ENCODE measurements around the gene SLC6A3.

SLC6A3 gene

DNA sequence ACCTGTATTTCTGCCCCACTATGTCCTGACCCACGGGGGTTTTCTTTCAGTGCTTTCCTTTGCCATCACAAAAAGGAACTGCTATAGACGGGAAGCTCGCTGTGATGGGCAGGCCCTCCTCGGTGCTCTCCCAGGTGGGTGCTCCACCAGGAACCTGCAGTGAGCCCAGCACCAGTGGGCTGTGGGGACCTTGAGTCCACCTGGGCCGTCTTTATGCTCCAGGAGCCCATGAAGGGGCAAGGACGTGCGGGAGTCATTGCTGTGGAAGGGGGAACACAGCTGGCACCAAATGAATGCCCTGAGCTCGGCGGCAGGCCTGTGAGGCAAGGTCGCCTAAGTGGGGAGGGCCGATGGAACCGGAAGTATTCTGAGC lies 36.7 kb upstream of the SLC6A3 start:
- TF ChIP-seq, protein P1, sequence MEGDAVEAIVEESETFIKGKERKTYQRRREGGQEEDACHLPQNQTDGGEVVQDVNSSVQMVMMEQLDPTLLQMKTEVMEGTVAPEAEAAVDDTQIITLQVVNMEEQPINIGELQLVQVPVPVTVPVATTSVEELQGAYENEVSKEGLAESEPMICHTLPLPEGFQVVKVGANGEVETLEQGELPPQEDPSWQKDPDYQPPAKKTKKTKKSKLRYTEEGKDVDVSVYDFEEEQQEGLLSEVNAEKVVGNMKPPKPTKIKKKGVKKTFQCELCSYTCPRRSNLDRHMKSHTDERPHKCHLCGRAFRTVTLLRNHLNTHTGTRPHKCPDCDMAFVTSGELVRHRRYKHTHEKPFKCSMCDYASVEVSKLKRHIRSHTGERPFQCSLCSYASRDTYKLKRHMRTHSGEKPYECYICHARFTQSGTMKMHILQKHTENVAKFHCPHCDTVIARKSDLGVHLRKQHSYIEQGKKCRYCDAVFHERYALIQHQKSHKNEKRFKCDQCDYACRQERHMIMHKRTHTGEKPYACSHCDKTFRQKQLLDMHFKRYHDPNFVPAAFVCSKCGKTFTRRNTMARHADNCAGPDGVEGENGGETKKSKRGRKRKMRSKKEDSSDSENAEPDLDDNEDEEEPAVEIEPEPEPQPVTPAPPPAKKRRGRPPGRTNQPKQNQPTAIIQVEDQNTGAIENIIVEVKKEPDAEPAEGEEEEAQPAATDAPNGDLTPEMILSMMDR (IDR thresholded peaks at IDR 0.05; ENCODE audit: low read depth, low read length): no peak
- no peak for DNase-seq (ENCODE audit: extremely low read depth, low read depth)

DNA sequence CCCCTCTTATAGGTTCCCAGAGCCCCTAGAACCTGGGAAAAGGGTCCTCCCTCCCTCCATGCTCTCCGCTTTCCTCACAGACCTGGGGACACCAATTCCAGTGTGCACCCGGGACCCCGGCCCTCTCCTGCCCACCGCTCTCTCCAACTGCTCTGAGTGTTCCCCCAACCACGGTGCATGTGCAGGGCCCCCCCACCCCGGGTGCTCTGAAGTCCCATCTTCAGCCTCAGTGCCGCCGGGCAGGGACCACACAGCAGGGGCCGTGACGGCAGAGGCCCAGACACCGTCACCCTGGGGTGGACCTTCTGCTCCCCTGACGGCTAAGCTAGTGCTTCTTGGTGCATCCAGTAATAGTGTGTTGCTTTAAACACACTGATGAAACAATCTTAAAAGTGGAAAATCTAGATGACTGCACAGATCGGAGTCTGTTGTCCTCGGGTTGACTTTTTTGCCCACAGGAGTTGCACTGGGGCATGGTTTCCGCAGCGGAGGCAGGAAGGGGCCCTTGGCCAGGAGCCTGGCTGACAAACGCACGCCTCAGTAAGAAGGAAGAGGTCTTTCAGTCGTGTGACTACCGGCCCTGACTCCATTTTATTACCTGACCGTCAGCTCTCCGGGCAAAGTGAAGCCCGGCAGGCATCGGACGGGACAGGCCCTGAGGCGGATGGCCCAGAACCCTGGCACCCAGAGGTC lies 36.2 kb upstream of the SLC6A3 start:
- no peak for DNase-seq (ENCODE audit: extremely low read depth, low read depth)
- TF ChIP-seq, protein P1 (IDR thresholded peaks at IDR 0.05; ENCODE audit: low read depth, low read length): no peak

DNA sequence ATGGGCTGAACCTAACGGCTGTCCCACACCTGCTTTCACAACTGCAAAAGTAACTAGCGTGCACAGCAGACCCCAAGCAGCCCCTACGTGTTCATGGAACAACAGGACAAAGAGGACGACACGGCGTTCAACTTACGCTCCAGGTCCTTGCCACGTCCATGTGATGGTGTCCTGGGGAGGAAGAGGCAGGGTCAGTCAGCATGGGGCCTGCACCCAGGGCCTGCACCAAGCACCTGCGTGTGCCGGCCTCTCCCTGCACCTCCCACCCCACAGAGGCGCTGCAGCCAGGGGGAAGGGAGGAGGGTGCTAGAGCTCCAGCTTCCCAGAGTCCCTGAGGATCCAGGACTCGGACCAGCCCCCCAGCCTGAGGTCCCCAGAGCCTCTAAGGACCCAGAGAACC lies 35.6 kb upstream of the SLC6A3 start:
- DNase-seq (ENCODE audit: extremely low read depth, low read depth): no peak
- TF ChIP-seq, protein P1 (IDR thresholded peaks at IDR 0.05; ENCODE audit: low read depth, low read length): no peak

DNA sequence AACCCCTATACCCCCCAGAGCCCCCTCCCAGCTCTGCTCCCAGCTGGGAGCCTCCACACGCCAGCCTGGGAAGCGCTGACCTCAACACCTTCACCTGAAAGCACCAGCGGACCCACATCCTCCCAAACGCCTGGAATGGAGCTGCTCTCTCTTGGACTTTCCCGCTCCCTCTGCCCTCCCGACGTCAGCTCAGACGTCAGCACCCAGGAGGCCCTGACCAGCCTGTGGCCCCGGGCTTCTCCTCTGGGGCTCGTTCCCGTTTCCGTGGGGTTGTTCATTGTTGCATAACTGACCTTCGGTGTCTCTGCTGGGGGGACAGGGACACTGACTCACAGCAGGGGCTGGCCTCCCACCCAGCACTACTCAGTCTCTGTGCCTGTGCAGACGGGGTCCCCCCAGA lies 35.0 kb upstream of the SLC6A3 start:
- no peak for DNase-seq (ENCODE audit: extremely low read depth, low read depth)
- TF ChIP-seq, protein P1 (IDR thresholded peaks at IDR 0.05; ENCODE audit: low read depth, low read length): no peak

DNA sequence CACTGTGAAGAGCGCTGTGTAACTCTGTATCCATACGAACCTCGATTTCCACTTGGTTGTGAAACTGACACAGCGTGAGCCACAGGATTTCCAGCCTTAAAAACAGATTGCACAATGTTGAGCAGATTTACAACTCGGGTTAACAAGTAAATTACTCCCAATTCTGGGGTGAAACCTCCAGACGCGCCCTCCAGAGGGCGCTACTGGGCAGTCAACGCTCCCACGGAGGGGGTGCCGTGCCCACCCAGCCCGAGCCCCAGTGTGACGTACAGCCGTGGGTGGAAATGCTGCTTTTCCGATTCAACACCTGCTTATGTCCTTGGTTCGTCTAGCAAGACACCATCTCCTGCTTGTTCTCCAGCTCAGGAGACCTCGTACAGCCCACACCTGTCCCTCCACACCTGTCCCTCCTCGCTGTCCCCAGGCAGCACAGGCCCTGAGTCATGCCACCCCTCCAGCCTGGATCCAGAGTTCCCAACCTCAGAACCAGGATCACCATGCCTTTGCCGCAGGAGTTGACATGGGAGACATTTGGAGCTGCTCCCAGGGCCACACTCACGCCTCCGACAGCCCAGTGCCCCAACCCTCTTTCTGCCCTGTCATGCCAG lies 34.4 kb upstream of the SLC6A3 start:
- peak; percentile 18 for DNase-seq (ENCODE audit: extremely low read depth, low read depth)

DNA sequence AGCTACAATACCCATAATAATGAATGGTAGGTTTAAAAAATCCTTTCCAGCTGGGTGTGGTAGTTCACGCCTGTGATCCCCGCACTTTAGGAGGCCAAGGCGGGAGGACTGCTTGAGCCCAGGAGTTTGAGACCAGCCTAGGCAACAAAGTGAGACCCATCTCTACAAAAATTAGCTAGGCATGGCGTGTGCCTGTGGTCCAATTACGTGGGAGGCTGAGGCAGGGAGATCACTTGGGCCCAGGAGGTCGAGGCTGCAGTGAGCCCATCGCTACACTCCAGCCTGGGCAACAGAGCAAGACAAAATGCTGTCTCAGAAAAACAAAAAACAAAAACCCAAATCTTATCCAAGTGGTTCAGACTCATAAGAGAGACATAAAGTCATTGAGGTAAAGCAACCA lies 33.8 kb upstream of the SLC6A3 start:
- TF ChIP-seq, protein P1 (IDR thresholded peaks at IDR 0.05; ENCODE audit: low read depth, low read length): no peak
- DNase-seq (ENCODE audit: extremely low read depth, low read depth): no peak

More for the DNA sequence above, 34.4 kb upstream of the SLC6A3 start:
- TF ChIP-seq, protein P1 (IDR thresholded peaks at IDR 0.05; ENCODE audit: low read depth, low read length): peak; percentile 68

DNA sequence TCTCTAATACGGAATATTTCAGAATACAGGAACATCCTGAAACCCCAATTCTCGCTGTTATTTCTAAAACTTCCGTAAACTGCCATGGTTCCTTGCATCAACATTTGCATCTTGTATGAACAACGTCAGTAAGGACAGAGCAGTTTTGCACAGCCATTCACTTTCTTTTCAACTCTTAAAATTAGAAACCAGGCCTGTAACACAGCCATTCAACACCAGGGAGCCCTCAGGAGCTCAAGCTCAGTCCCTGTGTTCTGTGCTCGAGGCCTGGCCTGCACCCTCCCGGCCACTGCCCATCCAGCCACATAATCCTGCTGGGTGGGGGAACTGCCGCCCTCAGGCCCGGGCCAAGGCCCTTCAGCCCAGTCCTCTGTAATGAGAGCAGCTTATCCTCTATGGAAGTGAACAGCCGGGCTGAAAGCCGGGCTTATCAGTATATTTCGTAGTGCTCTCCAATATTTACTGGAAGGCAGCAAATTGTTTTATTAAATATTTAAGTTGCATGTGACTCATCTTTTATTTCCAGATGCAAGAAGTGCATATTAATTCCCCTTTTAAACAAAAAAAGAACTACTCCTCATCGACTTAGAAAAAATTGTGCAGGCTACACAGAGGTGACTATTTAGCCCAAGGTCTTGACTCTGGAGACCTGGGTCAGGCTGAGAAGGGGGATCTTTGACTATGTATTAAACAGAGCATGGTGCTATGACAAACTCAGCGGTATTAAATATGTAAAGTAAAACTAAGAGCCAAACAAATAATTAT lies 33.2 kb upstream of the SLC6A3 start:
- DNase-seq (ENCODE audit: extremely low read depth, low read depth): no peak
- TF ChIP-seq, protein P1 (IDR thresholded peaks at IDR 0.05; ENCODE audit: low read depth, low read length): no peak

All from AG09319 (cell line).